ENCODE data around the gene NEMF. TPM values are rescaled to one million over a fixed set of nuclear protein-coding genes. Genes with fewer than 3 reads are reported as not detected.

Gene NEMF, protein sequence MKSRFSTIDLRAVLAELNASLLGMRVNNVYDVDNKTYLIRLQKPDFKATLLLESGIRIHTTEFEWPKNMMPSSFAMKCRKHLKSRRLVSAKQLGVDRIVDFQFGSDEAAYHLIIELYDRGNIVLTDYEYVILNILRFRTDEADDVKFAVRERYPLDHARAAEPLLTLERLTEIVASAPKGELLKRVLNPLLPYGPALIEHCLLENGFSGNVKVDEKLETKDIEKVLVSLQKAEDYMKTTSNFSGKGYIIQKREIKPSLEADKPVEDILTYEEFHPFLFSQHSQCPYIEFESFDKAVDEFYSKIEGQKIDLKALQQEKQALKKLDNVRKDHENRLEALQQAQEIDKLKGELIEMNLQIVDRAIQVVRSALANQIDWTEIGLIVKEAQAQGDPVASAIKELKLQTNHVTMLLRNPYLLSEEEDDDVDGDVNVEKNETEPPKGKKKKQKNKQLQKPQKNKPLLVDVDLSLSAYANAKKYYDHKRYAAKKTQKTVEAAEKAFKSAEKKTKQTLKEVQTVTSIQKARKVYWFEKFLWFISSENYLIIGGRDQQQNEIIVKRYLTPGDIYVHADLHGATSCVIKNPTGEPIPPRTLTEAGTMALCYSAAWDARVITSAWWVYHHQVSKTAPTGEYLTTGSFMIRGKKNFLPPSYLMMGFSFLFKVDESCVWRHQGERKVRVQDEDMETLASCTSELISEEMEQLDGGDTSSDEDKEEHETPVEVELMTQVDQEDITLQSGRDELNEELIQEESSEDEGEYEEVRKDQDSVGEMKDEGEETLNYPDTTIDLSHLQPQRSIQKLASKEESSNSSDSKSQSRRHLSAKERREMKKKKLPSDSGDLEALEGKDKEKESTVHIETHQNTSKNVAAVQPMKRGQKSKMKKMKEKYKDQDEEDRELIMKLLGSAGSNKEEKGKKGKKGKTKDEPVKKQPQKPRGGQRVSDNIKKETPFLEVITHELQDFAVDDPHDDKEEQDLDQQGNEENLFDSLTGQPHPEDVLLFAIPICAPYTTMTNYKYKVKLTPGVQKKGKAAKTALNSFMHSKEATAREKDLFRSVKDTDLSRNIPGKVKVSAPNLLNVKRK
- 24.6 and 25.6 TPM in 2 replicates for total RNA-seq

DNA sequence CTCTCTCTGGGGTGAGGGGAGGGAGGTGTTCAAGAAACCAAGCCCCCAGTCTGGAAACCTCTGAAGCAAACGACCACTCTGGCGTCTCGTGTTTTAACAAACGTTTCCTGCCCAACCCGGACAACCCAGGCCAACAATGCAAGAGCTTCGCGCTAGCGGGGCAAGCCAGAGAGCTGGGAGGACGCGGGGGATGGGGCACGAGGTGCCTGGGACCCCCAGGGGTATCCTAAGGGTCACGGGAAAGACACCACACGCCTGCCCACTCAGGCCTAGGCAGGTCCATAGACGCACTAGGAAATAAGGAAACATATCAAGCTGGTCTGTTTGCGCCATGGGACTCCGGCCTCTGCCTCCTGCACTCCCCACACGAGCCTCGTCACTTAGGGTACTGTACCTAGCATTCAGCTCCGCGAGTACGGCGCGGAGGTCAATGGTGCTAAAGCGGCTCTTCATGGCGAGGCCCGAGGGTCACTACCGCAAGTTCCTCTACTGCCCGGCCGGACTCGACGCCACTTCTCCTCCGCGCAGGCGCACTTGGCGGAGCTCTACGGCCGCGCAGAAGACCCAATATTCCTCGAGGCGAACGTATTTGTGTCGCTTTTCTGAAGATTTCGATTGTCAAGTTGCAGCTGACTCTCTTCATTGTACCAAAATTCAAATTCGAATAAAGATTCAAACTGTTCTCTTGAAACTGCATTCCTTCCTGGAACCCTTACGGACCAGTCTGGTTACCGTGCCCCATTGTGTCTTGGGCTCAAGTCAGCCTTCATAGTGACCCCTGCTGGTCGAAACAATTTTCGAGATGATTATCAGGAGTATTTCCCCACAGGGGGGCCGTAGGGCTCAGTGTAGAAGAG lies at the start of gene NEMF:
NEMF (minus strand) TSS at position 488 of the 857 bp plus-strand sequence; CDS start at position 453, 35 bp downstream.

DNA sequence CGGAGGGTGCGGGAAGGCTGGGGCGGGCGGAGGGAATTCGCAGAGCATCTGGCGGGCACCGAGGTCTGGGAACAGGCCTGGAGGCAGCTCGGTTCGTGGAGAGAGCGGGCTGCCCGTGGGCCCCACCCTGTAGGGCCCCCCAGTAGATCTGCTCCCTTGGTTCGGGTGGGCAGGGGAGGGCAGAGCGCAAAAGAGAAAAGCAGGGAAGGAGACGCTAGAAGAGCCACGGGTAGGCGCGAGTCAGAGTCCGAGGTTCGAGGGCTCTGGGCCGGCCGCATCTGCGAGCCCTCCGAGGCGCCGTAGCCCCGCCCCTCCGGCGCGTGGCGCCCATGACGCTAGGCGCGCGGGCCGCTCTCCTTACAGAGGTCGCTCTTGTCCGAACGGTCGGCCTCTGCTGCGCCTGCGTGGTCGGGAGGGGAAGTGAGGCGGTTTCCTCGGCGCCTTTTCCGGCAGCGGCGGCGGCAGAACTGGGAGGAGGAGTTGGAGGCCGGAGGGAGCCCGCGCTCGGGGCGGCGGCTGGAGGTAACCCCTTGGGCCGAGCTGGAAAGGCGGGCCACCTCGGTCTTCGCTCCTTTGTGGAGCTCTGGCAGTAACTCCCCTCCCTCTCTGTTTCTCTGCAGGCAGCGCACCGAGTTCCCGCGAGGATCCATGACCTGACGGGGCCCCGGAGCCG lies 40.2 kb upstream of the NEMF start, which contains the start of gene ARF6:
ARF6 (plus strand) TSS at position 447 of the 673 bp plus-strand sequence. CDS start 655 bp downstream, outside the sequence.

DNA sequence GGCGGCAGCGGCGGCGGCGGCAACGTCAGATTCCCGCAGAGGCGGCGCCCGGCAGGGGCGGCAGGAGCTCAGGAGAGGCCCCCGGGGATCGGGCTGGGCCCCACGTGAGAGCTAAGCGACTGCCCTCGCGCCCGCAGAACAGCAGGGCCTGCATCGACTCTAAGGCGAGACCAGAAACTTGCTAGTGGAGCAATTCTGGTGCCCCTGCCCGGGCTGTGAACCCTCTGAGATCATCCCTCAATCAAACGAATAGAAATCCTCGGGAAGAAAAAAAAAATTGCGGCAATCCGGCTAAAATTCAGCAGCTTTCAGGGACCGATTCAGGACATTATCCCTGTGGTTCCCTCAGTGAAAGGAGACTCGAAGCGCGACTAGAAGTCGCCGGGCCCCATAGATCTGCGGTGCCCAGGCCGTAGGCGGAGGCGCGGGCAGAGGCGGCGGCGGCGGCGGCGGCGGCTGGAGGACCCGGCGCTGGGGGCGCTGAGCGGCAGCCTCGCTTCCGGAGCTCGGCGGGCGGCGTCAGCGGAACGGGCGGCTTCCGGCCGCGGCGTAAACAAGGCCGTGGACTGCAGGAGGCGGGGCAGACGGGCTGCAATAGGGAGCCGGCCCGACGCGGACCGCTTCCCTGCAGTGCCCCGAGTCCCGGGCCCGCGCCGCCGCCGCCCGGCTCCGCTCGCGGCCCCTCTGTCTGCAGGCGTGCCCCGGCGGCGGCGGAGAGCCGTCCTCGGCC lies 84.9 kb downstream of the NEMF start, which contains the start of gene KLHDC2:
KLHDC2 (plus strand) TSS at position 583 of the 730 bp plus-strand sequence. CDS start 316 bp downstream, outside the sequence.

Other genes starting within 250 kb of the NEMF start
- gene RPL36AL, start 232.2 kb downstream of the NEMF start, total RNA-seq, result 206 and 300 TPM in 2 replicates
- 94.2 and 101 TPM in 2 replicates for gene MGAT2, start 232.0 kb downstream of the NEMF start, total RNA-seq
- 5.9 TPM in 2 replicates for gene DNAAF2, start 217.5 kb downstream of the NEMF start, total RNA-seq
- 19.9 and 27.1 TPM in 2 replicates for gene POLE2, start 164.6 kb downstream of the NEMF start, total RNA-seq
- gene KLHDC1, start 159.7 kb downstream of the NEMF start, total RNA-seq, result 0.84 and 1.00 TPM in 2 replicates
- gene KLHDC2, start 84.6 kb downstream of the NEMF start, total RNA-seq, result 22.2 and 30.5 TPM in 2 replicates
- 70.6 and 73.1 TPM in 2 replicates for gene ARF6, start 40.3 kb upstream of the NEMF start, total RNA-seq